Activated CD8-positive, alpha-beta T cell treated with anti-CD3 and anti-CD28 coated beads, Interleukin-2, amount 10 ng/mL, durations not matched to agents 7 days and 5 days (primary cell): Measurements from ENCODE around the gene LBR. TPM values are rescaled to one million over a fixed set of nuclear protein-coding genes. Genes with fewer than 3 reads are reported as not detected.

ENCODE experiments used
- ATAC-seq: fragments of 150-1000 bp; cut with Tn5 transposase; one replicate; pipeline ENCODE4 v1.10.0; 2021; ENCODE audit warnings: moderate library complexity
- CTCF ChIA-PET: fragments of 350-600 bp; sonication (Branson Sonifier 250); formaldehyde crosslinking; loops from one replicate; lab custom pipeline; 2021; ENCODE audit warnings: antibody characterized with exemption; lab: Charles Lee
- POLR2A ChIA-PET: fragments of 350-600 bp; sonication (Branson Sonifier 250); formaldehyde crosslinking; loops from one replicate; lab custom pipeline; 2021; ENCODE audit warnings: antibody characterized with exemption; lab: Charles Lee
- DNase-seq: peaks from one replicate; pipeline ENCODE4 v3.0.0-alpha.2; 2020
- H3K27ac Mint-ChIP-seq: one replicate; pipeline ENCODE4 v1.8.0; 2021; ENCODE audit warnings: mild to moderate bottlenecking, mixed read lengths
- H3K27me3 Mint-ChIP-seq: one replicate; pipeline ENCODE4 v1.8.0; 2021; ENCODE audit warnings: low read depth, mixed read lengths
- H3K36me3 Mint-ChIP-seq: one replicate; pipeline ENCODE4 v1.8.0; 2021; ENCODE audit warnings: low read depth, mixed read lengths
- H3K4me1 Mint-ChIP-seq: one replicate; pipeline ENCODE4 v1.8.0; 2021; ENCODE audit warnings: low read depth, mixed read lengths
- H3K4me3 Mint-ChIP-seq: one replicate; pipeline ENCODE4 v1.8.0; 2021; ENCODE audit warnings: mild to moderate bottlenecking, mixed read lengths
- H3K9me3 Mint-ChIP-seq: one replicate; pipeline ENCODE4 v1.8.0; 2022; ENCODE audit warnings: mixed read lengths; ENCODE audit not compliant: insufficient read depth
- total RNA-seq, 2 experiments: library from RNA; stranded (reverse); gene quantifications; one replicate each; pipeline ENCODE4 v1.2.3, GENCODE V29; 2021

LBR gene
- total RNA-seq, 2 experiments from 2014 or later = 226 to 234 TPM

- DNase-seq (no peak), ATAC-seq (no peak)
- no peaks in the 10 kb centered on the region for H3K27me3 Mint-ChIP-seq
- H3K4me3 Mint-ChIP-seq = no peak overlapping the region
- H3K4me1 Mint-ChIP-seq = peaks cover 2% of the 10 kb centered on the region
- no peak overlapping the region for H3K27ac Mint-ChIP-seq
- H3K9me3 Mint-ChIP-seq = no peaks in the 10 kb centered on the region
- CTCF ChIA-PET = interaction anchor here (1.0 to 2.1 kb wide), 3 partner anchors 9 to 13 kb away, joined by 3 to 6 read pairs (median 4); no protein-coding TSS in a partner anchor
- POLR2A ChIA-PET = interaction anchor here (2.1 to 3.0 kb wide), 2 partner anchors 11 kb away, joined by 7 to 16 read pairs; partner anchors contain the start of gene LBR
- H3K36me3 Mint-ChIP-seq = peaks cover 78% of the 10 kb centered on the region
Measured at GRCh38 chr1:225415967-225416745, 11.7 kb downstream of the LBR start.

GRCh38 chr1:225415307-225415706 lies 12.5 kb downstream of the LBR start:
- ChIA-PET POLR2A (interaction anchor here (1.0 to 2.1 kb wide), 2 partner anchors 12 to 559 kb away, joined by 3 to 7 read pairs; no protein-coding TSS in a partner anchor), CTCF (interaction anchor here (1.0 to 2.1 kb wide), 4 partner anchors 10 to 29 kb away, joined by 3 to 6 read pairs (median 4); no protein-coding TSS in a partner anchor)
- peaks cover 80% of the 10 kb centered on the region for H3K36me3 Mint-ChIP-seq
- no peaks in the 10 kb centered on the region for H3K9me3 Mint-ChIP-seq
- no peak overlapping the region for H3K27ac Mint-ChIP-seq
- DNase-seq (no peak), ATAC-seq (no peak)
- no peaks in the 10 kb centered on the region for H3K27me3 Mint-ChIP-seq
- peaks cover 2% of the 10 kb centered on the region for H3K4me1 Mint-ChIP-seq
- no peak overlapping the region for H3K4me3 Mint-ChIP-seq

- ChIA-PET CTCF (interaction anchor here (0.7 to 2.1 kb wide), 2 partner anchors 11 kb away, joined by 3 to 6 read pairs; no protein-coding TSS in a partner anchor), POLR2A (interaction anchor here (0.6 to 2.1 kb wide), 2 partner anchors 13 to 30 kb away, joined by 3 to 7 read pairs; no protein-coding TSS in a partner anchor)
- Mint-ChIP-seq H3K36me3 (peaks cover 86% of the 10 kb centered on the region), H3K9me3 (no peaks in the 10 kb centered on the region), H3K4me1 (peaks cover 1% of the 10 kb centered on the region), H3K27me3 (no peaks in the 10 kb centered on the region), H3K4me3 (no peak overlapping the region), H3K27ac (no peak overlapping the region)
- DNase-seq = no peak
- ATAC-seq = no peak
Measured at GRCh38 chr1:225413708-225414375, 14.0 kb downstream of the LBR start.

- Mint-ChIP-seq H3K36me3 (peaks cover 85% of the 10 kb centered on the region), H3K4me1 (no peaks in the 10 kb centered on the region), H3K4me3 (no peak overlapping the region), H3K27me3 (no peaks in the 10 kb centered on the region), H3K9me3 (no peaks in the 10 kb centered on the region), H3K27ac (no peak overlapping the region)
- ATAC-seq = no peak
- no peak for DNase-seq
- CTCF ChIA-PET = no interaction called here
- POLR2A ChIA-PET = interaction anchor here (0.6 kb wide), 1 partner anchor 29 kb away, joined by 3 read pairs; no protein-coding TSS in a partner anchor
Measured at GRCh38 chr1:225412803-225413351, 15.0 kb downstream of the LBR start.

GRCh38 chr1:225412321-225412720 lies 15.5 kb downstream of the LBR start:
- ChIA-PET CTCF (no interaction called here), POLR2A (no interaction called here)
- DNase-seq = no peak
- ATAC-seq = no peak
- Mint-ChIP-seq H3K4me1 (no peaks in the 10 kb centered on the region), H3K27ac (no peak overlapping the region), H3K9me3 (no peaks in the 10 kb centered on the region), H3K27me3 (no peaks in the 10 kb centered on the region), H3K36me3 (peaks cover 82% of the 10 kb centered on the region), H3K4me3 (no peak overlapping the region)

GRCh38 chr1:225410036-225410435 lies 17.8 kb downstream of the LBR start:
- ATAC-seq = no peak
- H3K4me1 Mint-ChIP-seq = no peaks in the 10 kb centered on the region
- POLR2A ChIA-PET = interaction anchor here (1.1 kb wide), 2 partner anchors 15 to 51 kb away, joined by 3 read pairs; no protein-coding TSS in a partner anchor
- no peaks in the 10 kb centered on the region for H3K9me3 Mint-ChIP-seq
- no peak overlapping the region for H3K27ac Mint-ChIP-seq
- CTCF ChIA-PET = no interaction called here
- H3K4me3 Mint-ChIP-seq = no peak overlapping the region
- no peak for DNase-seq
- peaks cover 83% of the 10 kb centered on the region for H3K36me3 Mint-ChIP-seq
- no peaks in the 10 kb centered on the region for H3K27me3 Mint-ChIP-seq

GRCh38 chr1:225409051-225409450 lies 18.8 kb downstream of the LBR start:
- H3K27me3 Mint-ChIP-seq = no peaks in the 10 kb centered on the region
- ATAC-seq (no peak), DNase-seq (no peak)
- ChIA-PET POLR2A (interaction anchor here (1.1 kb wide), 1 partner anchor 52 kb away, joined by 3 read pairs; no protein-coding TSS in a partner anchor), CTCF (interaction anchor here (0.6 kb wide), 1 partner anchor 10 kb away, joined by 3 read pairs; no protein-coding TSS in a partner anchor)
- no peak overlapping the region for H3K27ac Mint-ChIP-seq
- no peaks in the 10 kb centered on the region for H3K4me1 Mint-ChIP-seq
- H3K4me3 Mint-ChIP-seq = no peak overlapping the region
- no peaks in the 10 kb centered on the region for H3K9me3 Mint-ChIP-seq
- peaks cover 80% of the 10 kb centered on the region for H3K36me3 Mint-ChIP-seq

GRCh38 chr1:225408249-225408648 lies 19.6 kb downstream of the LBR start:
- ATAC-seq = no peak
- H3K9me3 Mint-ChIP-seq = no peaks in the 10 kb centered on the region
- peaks cover 79% of the 10 kb centered on the region for H3K36me3 Mint-ChIP-seq
- H3K27ac Mint-ChIP-seq = no peak overlapping the region
- H3K4me3 Mint-ChIP-seq = no peak overlapping the region
- POLR2A ChIA-PET = interaction anchor here (0.6 kb wide), 1 partner anchor 17 kb away, joined by 4 read pairs; no protein-coding TSS in a partner anchor
- no peak for DNase-seq
- CTCF ChIA-PET = no interaction called here
- no peaks in the 10 kb centered on the region for H3K27me3 Mint-ChIP-seq
- H3K4me1 Mint-ChIP-seq = no peaks in the 10 kb centered on the region

- Mint-ChIP-seq H3K36me3 (peaks cover 78% of the 10 kb centered on the region), H3K27me3 (no peaks in the 10 kb centered on the region), H3K27ac (no peak overlapping the region), H3K4me3 (no peak overlapping the region), H3K4me1 (no peaks in the 10 kb centered on the region), H3K9me3 (no peaks in the 10 kb centered on the region)
- no peak for ATAC-seq
- ChIA-PET CTCF (no interaction called here), POLR2A (interaction anchor here (0.6 to 1.7 kb wide), 2 partner anchors 17 kb away, joined by 4 read pairs; no protein-coding TSS in a partner anchor)
- DNase-seq = no peak
Measured at GRCh38 chr1:225407755-225408154, 20.1 kb downstream of the LBR start.

GRCh38 chr1:225406976-225407725 lies 20.7 kb downstream of the LBR start:
- Mint-ChIP-seq H3K4me1 (no peaks in the 10 kb centered on the region), H3K27ac (peak overlapping the region; percentile 8), H3K36me3 (peaks cover 72% of the 10 kb centered on the region), H3K9me3 (no peaks in the 10 kb centered on the region), H3K4me3 (no peak overlapping the region), H3K27me3 (no peaks in the 10 kb centered on the region)
- DNase-seq = no peak
- ATAC-seq = no peak
- ChIA-PET POLR2A (interaction anchor here (1.7 kb wide), 1 partner anchor 18 kb away, joined by 4 read pairs; no protein-coding TSS in a partner anchor), CTCF (no interaction called here)

- ChIA-PET CTCF (no interaction called here), POLR2A (no interaction called here)
Measured at GRCh38 chr1:225400968-225401367, 26.9 kb downstream of the LBR start.

More at GRCh38 chr1:225400968-225401367, 26.9 kb downstream of the LBR start:
- Mint-ChIP-seq H3K9me3 (no peaks in the 10 kb centered on the region), H3K4me3 (no peak overlapping the region), H3K36me3 (peaks cover 74% of the 10 kb centered on the region), H3K4me1 (peaks cover 2% of the 10 kb centered on the region), H3K27ac (no peak overlapping the region), H3K27me3 (no peaks in the 10 kb centered on the region)
- ATAC-seq = no peak
- no peak for DNase-seq
